ENCODE measurements around the gene FGF1.

FGF1 gene

GRCh38 chr5:142609142-142609541, 76.7 kb downstream of the FGF1 start:
- DNase-seq: no peak

- DNase-seq: no peak
Observed at GRCh38 chr5:142608081-142608480, 77.8 kb downstream of the FGF1 start.

GRCh38 chr5:142605611-142606010, 80.3 kb downstream of the FGF1 start:
- DNase-seq: no peak

- no peak for DNase-seq
Observed at GRCh38 chr5:142602720-142603245, 83.1 kb downstream of the FGF1 start.

GRCh38 chr5:142601432-142601831, 84.5 kb downstream of the FGF1 start:
- no peak for DNase-seq

GRCh38 chr5:142600611-142601358, 85.1 kb downstream of the FGF1 start:
- no peak for DNase-seq

- no peak for DNase-seq
Observed at GRCh38 chr5:142600092-142600491, 85.8 kb downstream of the FGF1 start.

- no peak for DNase-seq
Observed at GRCh38 chr5:142598338-142598700, 87.6 kb downstream of the FGF1 start.

GRCh38 chr5:142597546-142598337, 88.1 kb downstream of the FGF1 start:
- DNase-seq: no peak

GRCh38 chr5:142597025-142597424, 88.9 kb downstream of the FGF1 start:
- no peak for DNase-seq

- no peak for DNase-seq
Observed at GRCh38 chr5:142592365-142592764, 93.5 kb downstream of the FGF1 start.

- DNase-seq: no peak
Observed at GRCh38 chr5:142590451-142591231, 95.2 kb downstream of the FGF1 start.

GRCh38 chr5:142589720-142590119, 96.2 kb downstream of the FGF1 start:
- no peak for DNase-seq

GRCh38 chr5:142587354-142587965, 98.4 kb downstream of the FGF1 start:
- DNase-seq: peak in 1 of 2 donors; percentile 19

GRCh38 chr5:142586552-142586951, 99.3 kb downstream of the FGF1 start:
- DNase-seq: no peak

- DNase-seq: no peak
Observed at GRCh38 chr5:142585451-142585850, 100.4 kb downstream of the FGF1 start.

- no peak for DNase-seq
Observed at GRCh38 chr5:142584891-142585290, 101.0 kb downstream of the FGF1 start.

- no peak for DNase-seq
Observed at GRCh38 chr5:142578161-142578830, 107.6 kb downstream of the FGF1 start.

- DNase-seq: no peak
Observed at GRCh38 chr5:142576804-142577203, 109.1 kb downstream of the FGF1 start.

- DNase-seq: no peak
Observed at GRCh38 chr5:142576303-142576702, 109.6 kb downstream of the FGF1 start.

- DNase-seq: no peak
Observed at GRCh38 chr5:142572006-142572405, 113.9 kb downstream of the FGF1 start.

GRCh38 chr5:142571371-142571770, 114.5 kb downstream of the FGF1 start:
- no peak for DNase-seq
